WTC11 (cell line): ENCODE data around the gene SLC35F1.

ENCODE experiments used
- ETV6 ChIP-seq: sonication (generic); formaldehyde crosslinking; IDR thresholded peaks from 2 replicates; pipeline ENCODE4 v1.8.1; 2022; ENCODE audit warnings: mild to moderate bottlenecking, missing genetic modification reagents
- MAX ChIP-seq: sonication (generic); formaldehyde crosslinking; IDR thresholded peaks from 2 replicates; pipeline ENCODE4 v1.8.0; 2022; ENCODE audit warnings: mild to moderate bottlenecking, missing genetic modification reagents
- ZNF416 ChIP-seq: fragments of 250-450 bp; sonication (Bioruptor Pico); IDR thresholded peaks from 2 replicates; pipeline ENCODE4 v1.9.0; 2021; ENCODE audit warnings: mild to moderate bottlenecking, inconsistent platforms
- TF ChIP-seq, protein P1 (sequence below): fragments of 200-600 bp; IDR thresholded peaks from 2 replicates; pipeline ENCODE4 v1.8.0; 2022; ENCODE audit warnings: antibody characterized with exemption
- TF ChIP-seq, protein P2 (sequence below): sonication (generic); formaldehyde crosslinking; conservative IDR thresholded peaks from 2 replicates; pipeline ENCODE4 v1.8.1; 2022; ENCODE audit warnings: mild to moderate bottlenecking, missing genetic modification reagents

GRCh38 chr6:118177720-118178119 lies 270.7 kb downstream of the SLC35F1 start:
- TF ChIP-seq ETV6 (CRISPR knock-in tag) (no peak), MAX (CRISPR knock-in tag) (no peak), ZNF416 (no peak)
- TF ChIP-seq, protein P1, sequence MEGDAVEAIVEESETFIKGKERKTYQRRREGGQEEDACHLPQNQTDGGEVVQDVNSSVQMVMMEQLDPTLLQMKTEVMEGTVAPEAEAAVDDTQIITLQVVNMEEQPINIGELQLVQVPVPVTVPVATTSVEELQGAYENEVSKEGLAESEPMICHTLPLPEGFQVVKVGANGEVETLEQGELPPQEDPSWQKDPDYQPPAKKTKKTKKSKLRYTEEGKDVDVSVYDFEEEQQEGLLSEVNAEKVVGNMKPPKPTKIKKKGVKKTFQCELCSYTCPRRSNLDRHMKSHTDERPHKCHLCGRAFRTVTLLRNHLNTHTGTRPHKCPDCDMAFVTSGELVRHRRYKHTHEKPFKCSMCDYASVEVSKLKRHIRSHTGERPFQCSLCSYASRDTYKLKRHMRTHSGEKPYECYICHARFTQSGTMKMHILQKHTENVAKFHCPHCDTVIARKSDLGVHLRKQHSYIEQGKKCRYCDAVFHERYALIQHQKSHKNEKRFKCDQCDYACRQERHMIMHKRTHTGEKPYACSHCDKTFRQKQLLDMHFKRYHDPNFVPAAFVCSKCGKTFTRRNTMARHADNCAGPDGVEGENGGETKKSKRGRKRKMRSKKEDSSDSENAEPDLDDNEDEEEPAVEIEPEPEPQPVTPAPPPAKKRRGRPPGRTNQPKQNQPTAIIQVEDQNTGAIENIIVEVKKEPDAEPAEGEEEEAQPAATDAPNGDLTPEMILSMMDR: no peak
- TF ChIP-seq, protein P2, sequence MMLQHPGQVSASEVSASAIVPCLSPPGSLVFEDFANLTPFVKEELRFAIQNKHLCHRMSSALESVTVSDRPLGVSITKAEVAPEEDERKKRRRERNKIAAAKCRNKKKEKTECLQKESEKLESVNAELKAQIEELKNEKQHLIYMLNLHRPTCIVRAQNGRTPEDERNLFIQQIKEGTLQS (CRISPR knock-in tag): no peak
